ENCODE results near the gene DHODH.
"Not testable (repeated sequence)": the region's sequence is repeated elsewhere in the genome, so short reads cannot be mapped to it uniquely, and the experiment has no call there.

DHODH gene

GRCh38 chr16:72008424-72009216 is at the start of gene DHODH:
Gene DHODH (plus strand): TSS chr16:72008744. CDS start chr16:72008765, 21 bp downstream.
- DNase-seq: peak; percentile 98

- DNase-seq: peak; percentile 81
Measured at GRCh38 chr16:71961066-71962039, 47.2 kb upstream of the DHODH start.

- no peak for DNase-seq
Measured at GRCh38 chr16:71963125-71963875, 45.2 kb upstream of the DHODH start.

- no peak for DNase-seq
Measured at GRCh38 chr16:71965223-71965622, 43.3 kb upstream of the DHODH start.

- DNase-seq: no peak
Measured at GRCh38 chr16:71966932-71967331, 41.6 kb upstream of the DHODH start.

GRCh38 chr16:71969353-71969752 is 39.2 kb upstream of the DHODH start:
- DNase-seq: no peak

GRCh38 chr16:71971571-71971970 is 37.0 kb upstream of the DHODH start:
- no peak for DNase-seq

GRCh38 chr16:71972356-71972755 is 36.2 kb upstream of the DHODH start:
- no peak for DNase-seq

- no peak for DNase-seq
Measured at GRCh38 chr16:71973001-71973400, 35.5 kb upstream of the DHODH start.

- DNase-seq: no peak
Measured at GRCh38 chr16:71974068-71974818, 34.3 kb upstream of the DHODH start.

GRCh38 chr16:71985262-71985974 is 23.1 kb upstream of the DHODH start:
- DNase-seq: no peak

- DNase-seq: no peak
Measured at GRCh38 chr16:71986131-71986530, 22.4 kb upstream of the DHODH start.

- DNase-seq: no peak
Measured at GRCh38 chr16:71995038-71995437, 13.5 kb upstream of the DHODH start.

GRCh38 chr16:71997578-71997977 is 11.0 kb upstream of the DHODH start:
- DNase-seq: not testable (repeated sequence)

- DNase-seq: no peak
Measured at GRCh38 chr16:72001180-72001874, 7.2 kb upstream of the DHODH start.

- no peak for DNase-seq
Measured at GRCh38 chr16:72002619-72003018, 5.9 kb upstream of the DHODH start.

- DNase-seq: not testable (repeated sequence)
Measured at GRCh38 chr16:72008065-72008423, 500 bp upstream of the DHODH start.

- no peak for DNase-seq
Measured at GRCh38 chr16:72009779-72010178, 1.2 kb downstream of the DHODH start.

- no peak for DNase-seq
Measured at GRCh38 chr16:72012607-72013006, 4.1 kb downstream of the DHODH start.

GRCh38 chr16:72013389-72013788 is 4.8 kb downstream of the DHODH start:
- DNase-seq: no peak

All from activated CD4-positive, CD25-positive, alpha-beta regulatory T cell treated with anti-CD3 and anti-CD28 coated beads, Interleukin-2, amount 50 U/mL, for 72 hours (primary cell).